BE2C (cell line): Measurements from ENCODE around the gene SLC37A3.
"Not testable (repeated sequence)": the region's sequence is repeated elsewhere in the genome, so short reads cannot be mapped to it uniquely, and the experiment has no call there.

Experiments
- DNase-seq: peaks from one replicate; pipeline ENCODE4 v3.0.0-alpha.2; 2020
- H3K27me3 ChIP-seq: fragments of 250-450 bp; sonication (Bioruptor Pico); 2 replicates; pipeline ENCODE4 v1.5.1; 2020; ENCODE audit warnings: mild to moderate bottlenecking
- H3K36me3 ChIP-seq: fragments of 250-450 bp; sonication (Bioruptor Pico); 2 replicates; pipeline ENCODE4 v1.5.1; 2020; ENCODE audit warnings: mild to moderate bottlenecking
- H3K4me1 ChIP-seq: fragments of 250-450 bp; sonication (Bioruptor Pico); 2 replicates; pipeline ENCODE4 v1.5.1; 2020
- H3K4me3 ChIP-seq: 2 replicates; pipeline ENCODE4 v1.5.1; 2011; ENCODE audit warnings: low read depth, low read length
- H3K9me3 ChIP-seq: fragments of 250-450 bp; sonication (Bioruptor Pico); 2 replicates; pipeline ENCODE4 v1.5.1; 2020
- CTCF ChIP-seq: IDR thresholded peaks from 2 replicates; pipeline ENCODE4 v1.5.1; 2012; ENCODE audit warnings: mild to moderate bottlenecking, low read depth, low read length

Gene SLC37A3

GRCh38 chr7:140324714-140325113 lies 73.6 kb downstream of the SLC37A3 start:
- no peaks in the 10 kb centered on the region for H3K4me1 ChIP-seq
- no peaks in the 10 kb centered on the region for H3K27me3 ChIP-seq
- H3K4me3 ChIP-seq: no peak overlapping the region
- H3K36me3 ChIP-seq: no peaks in the 10 kb centered on the region
- no peak for TF ChIP-seq CTCF
- no peak for DNase-seq
- no peaks in the 10 kb centered on the region for H3K9me3 ChIP-seq

GRCh38 chr7:140322759-140323158 lies 75.6 kb downstream of the SLC37A3 start:
- H3K4me1 ChIP-seq: no peaks in the 10 kb centered on the region
- H3K4me3 ChIP-seq: no peak overlapping the region
- H3K36me3 ChIP-seq: no peaks in the 10 kb centered on the region
- TF ChIP-seq CTCF: no peak
- DNase-seq: no peak
- H3K9me3 ChIP-seq: no peaks in the 10 kb centered on the region
- no peaks in the 10 kb centered on the region for H3K27me3 ChIP-seq

GRCh38 chr7:140320078-140320477 lies 78.3 kb downstream of the SLC37A3 start:
- DNase-seq, H3K36me3 ChIP-seq, H3K27me3 ChIP-seq, H3K9me3 ChIP-seq, H3K4me1 ChIP-seq, H3K4me3 ChIP-seq: not testable (repeated sequence)

- no peak overlapping the region for H3K4me3 ChIP-seq
- no peaks in the 10 kb centered on the region for H3K36me3 ChIP-seq
- no peak for TF ChIP-seq CTCF
- DNase-seq: no peak
- no peaks in the 10 kb centered on the region for H3K9me3 ChIP-seq
- H3K4me1 ChIP-seq: no peaks in the 10 kb centered on the region
- H3K27me3 ChIP-seq: no peaks in the 10 kb centered on the region
Measured at GRCh38 chr7:140317999-140318398, 80.3 kb downstream of the SLC37A3 start.

GRCh38 chr7:140317597-140317996 lies 80.7 kb downstream of the SLC37A3 start:
- Histone ChIP-seq H3K4me1 (no peaks in the 10 kb centered on the region), H3K4me3 (no peak overlapping the region), H3K27me3 (no peaks in the 10 kb centered on the region), H3K9me3 (no peaks in the 10 kb centered on the region), H3K36me3 (no peaks in the 10 kb centered on the region)
- no peak for DNase-seq
- TF ChIP-seq CTCF: no peak

GRCh38 chr7:140316165-140316661 lies 82.1 kb downstream of the SLC37A3 start:
- Histone ChIP-seq H3K4me1 (no peaks in the 10 kb centered on the region), H3K9me3 (no peaks in the 10 kb centered on the region), H3K27me3 (no peaks in the 10 kb centered on the region), H3K4me3 (no peak overlapping the region), H3K36me3 (no peaks in the 10 kb centered on the region)
- no peak for DNase-seq
- no peak for TF ChIP-seq CTCF

- TF ChIP-seq CTCF: no peak
- Histone ChIP-seq H3K36me3 (no peaks in the 10 kb centered on the region), H3K4me3 (no peak overlapping the region), H3K27me3 (no peaks in the 10 kb centered on the region), H3K9me3 (no peaks in the 10 kb centered on the region), H3K4me1 (no peaks in the 10 kb centered on the region)
- DNase-seq: no peak
Measured at GRCh38 chr7:140315498-140316164, 82.7 kb downstream of the SLC37A3 start.
